ENCODE data around the gene SLC25A21.
"Not testable (repeated sequence)": the region's sequence is repeated elsewhere in the genome, so short reads cannot be mapped to it uniquely, and the experiment has no call there.

SLC25A21 gene

GRCh38 chr14:37162307-37162706 lies 10.1 kb downstream of the SLC25A21 start:
- H3K4ac ChIP-seq (ENCODE audit: low read depth, low read length); H3K27ac ChIP-seq (ENCODE audit: low read depth, low read length); H3K56ac ChIP-seq (ENCODE audit: low read length); H2BK15ac ChIP-seq (replicated peaks; ENCODE audit: low read depth); H3K36me3 ChIP-seq (ENCODE audit: control insufficient read depth, insufficient read depth, low read length); H2BK120ac ChIP-seq (ENCODE audit: low read depth, low read length); DNase-seq; H3K9ac ChIP-seq (ENCODE audit: low read length); H3K4me2 ChIP-seq (ENCODE audit: low read length); H3K4me3 ChIP-seq (ENCODE audit: low read length); H3K23ac ChIP-seq (ENCODE audit: low read length); H4K5ac ChIP-seq (ENCODE audit: low read length); H3K79me1 ChIP-seq (ENCODE audit: low read length); H3K4me1 ChIP-seq (ENCODE audit: control insufficient read depth, low read depth, low read length); H4K8ac ChIP-seq (ENCODE audit: low read depth, low read length); H2AK5ac ChIP-seq (ENCODE audit: low read length); H3K18ac ChIP-seq (ENCODE audit: low read length); H3K27me3 ChIP-seq (ENCODE audit: insufficient read depth, low read length, poor library complexity); H3K79me2 ChIP-seq (ENCODE audit: control insufficient read depth, insufficient read depth, low read length); H2BK5ac ChIP-seq (ENCODE audit: low read length): not testable (repeated sequence)
- WGBS (ENCODE audit: extremely low coverage, insufficient coverage, low lambda C conversion rate), result no CpG with 5 or more reads among the region's 2 CpGs

- no peak overlapping the region for H3K4me3 ChIP-seq (ENCODE audit: low read length)
- H3K79me2 ChIP-seq (ENCODE audit: control insufficient read depth, insufficient read depth, low read length), result no peaks in the 10 kb centered on the region
- no peak overlapping the region for H3K9ac ChIP-seq (ENCODE audit: low read length)
- no peak overlapping the region for H2BK5ac ChIP-seq (ENCODE audit: low read length)
- H4K5ac ChIP-seq (ENCODE audit: low read length), result no peak overlapping the region
- no peak overlapping the region for H3K4ac ChIP-seq (ENCODE audit: low read depth, low read length)
- no peaks in the 10 kb centered on the region for H3K27me3 ChIP-seq (ENCODE audit: insufficient read depth, low read length, poor library complexity)
- H2AK5ac ChIP-seq (ENCODE audit: low read length), result no peak overlapping the region
- no peak overlapping the region for H3K18ac ChIP-seq (ENCODE audit: low read length)
- WGBS (ENCODE audit: extremely low coverage, insufficient coverage, low lambda C conversion rate), result no CpG with 5 or more reads among the region's 2 CpGs
- no peaks in the 10 kb centered on the region for H3K4me1 ChIP-seq (ENCODE audit: control insufficient read depth, low read depth, low read length)
- H3K56ac ChIP-seq (ENCODE audit: low read length), result no peak overlapping the region
- H2BK120ac ChIP-seq (ENCODE audit: low read depth, low read length), result no peak overlapping the region
- no peak overlapping the region for H3K27ac ChIP-seq (ENCODE audit: low read depth, low read length)
- H3K4me2 ChIP-seq (ENCODE audit: low read length), result no peak overlapping the region
- no peaks in the 10 kb centered on the region for H3K36me3 ChIP-seq (ENCODE audit: control insufficient read depth, insufficient read depth, low read length)
- DNase-seq, result no peak
- no peak overlapping the region for H4K8ac ChIP-seq (ENCODE audit: low read depth, low read length)
- H3K79me1 ChIP-seq (ENCODE audit: low read length), result no peaks in the 10 kb centered on the region
- no peak overlapping the region for H2BK15ac ChIP-seq (replicated peaks; ENCODE audit: low read depth)
- no peak overlapping the region for H3K23ac ChIP-seq (ENCODE audit: low read length)
Measured at GRCh38 chr14:37157987-37158386, 14.4 kb downstream of the SLC25A21 start.

- H3K4ac ChIP-seq (ENCODE audit: low read depth, low read length), result no peak overlapping the region
- no peaks in the 10 kb centered on the region for H3K79me1 ChIP-seq (ENCODE audit: low read length)
- H3K79me2 ChIP-seq (ENCODE audit: control insufficient read depth, insufficient read depth, low read length), result no peaks in the 10 kb centered on the region
- no CpG with 5 or more reads among the region's 5 CpGs for WGBS (ENCODE audit: extremely low coverage, insufficient coverage, low lambda C conversion rate)
- no peak overlapping the region for H2AK5ac ChIP-seq (ENCODE audit: low read length)
- no peak overlapping the region for H4K5ac ChIP-seq (ENCODE audit: low read length)
- H3K27me3 ChIP-seq (ENCODE audit: insufficient read depth, low read length, poor library complexity), result no peaks in the 10 kb centered on the region
- DNase-seq, result no peak
- no peak overlapping the region for H3K23ac ChIP-seq (ENCODE audit: low read length)
- no peak overlapping the region for H2BK5ac ChIP-seq (ENCODE audit: low read length)
- no peak overlapping the region for H3K4me2 ChIP-seq (ENCODE audit: low read length)
- H3K27ac ChIP-seq (ENCODE audit: low read depth, low read length), result no peak overlapping the region
- no peak overlapping the region for H4K8ac ChIP-seq (ENCODE audit: low read depth, low read length)
- H3K4me3 ChIP-seq (ENCODE audit: low read length), result no peak overlapping the region
- no peak overlapping the region for H2BK15ac ChIP-seq (replicated peaks; ENCODE audit: low read depth)
- H3K18ac ChIP-seq (ENCODE audit: low read length), result no peak overlapping the region
- H3K9ac ChIP-seq (ENCODE audit: low read length), result no peak overlapping the region
- H3K4me1 ChIP-seq (ENCODE audit: control insufficient read depth, low read depth, low read length), result no peaks in the 10 kb centered on the region
- no peak overlapping the region for H2BK120ac ChIP-seq (ENCODE audit: low read depth, low read length)
- H3K36me3 ChIP-seq (ENCODE audit: control insufficient read depth, insufficient read depth, low read length), result no peaks in the 10 kb centered on the region
- no peak overlapping the region for H3K56ac ChIP-seq (ENCODE audit: low read length)
Measured at GRCh38 chr14:37153483-37153882, 18.9 kb downstream of the SLC25A21 start.

- Histone ChIP-seq H3K56ac (ENCODE audit: low read length) (no peak overlapping the region), H3K27me3 (ENCODE audit: insufficient read depth, low read length, poor library complexity) (no peaks in the 10 kb centered on the region), H3K9ac (ENCODE audit: low read length) (no peak overlapping the region), H2BK15ac (replicated peaks; ENCODE audit: low read depth) (no peak overlapping the region), H3K4me3 (ENCODE audit: low read length) (no peak overlapping the region), H4K8ac (ENCODE audit: low read depth, low read length) (no peak overlapping the region), H3K4me1 (ENCODE audit: control insufficient read depth, low read depth, low read length) (no peaks in the 10 kb centered on the region), H3K79me1 (ENCODE audit: low read length) (no peaks in the 10 kb centered on the region), H2BK120ac (ENCODE audit: low read depth, low read length) (no peak overlapping the region), H3K79me2 (ENCODE audit: control insufficient read depth, insufficient read depth, low read length) (no peaks in the 10 kb centered on the region), H3K18ac (ENCODE audit: low read length) (no peak overlapping the region), H2BK5ac (ENCODE audit: low read length) (no peak overlapping the region), H3K23ac (ENCODE audit: low read length) (no peak overlapping the region), H3K27ac (ENCODE audit: low read depth, low read length) (no peak overlapping the region), H3K4me2 (ENCODE audit: low read length) (no peak overlapping the region), H3K36me3 (ENCODE audit: control insufficient read depth, insufficient read depth, low read length) (no peaks in the 10 kb centered on the region), H4K5ac (ENCODE audit: low read length) (no peak overlapping the region), H3K4ac (ENCODE audit: low read depth, low read length) (no peak overlapping the region), H2AK5ac (ENCODE audit: low read length) (no peak overlapping the region)
- WGBS (ENCODE audit: extremely low coverage, insufficient coverage, low lambda C conversion rate), result no CpG with 5 or more reads among the region's 1 CpG
- DNase-seq, result no peak
Measured at GRCh38 chr14:37153005-37153404, 19.4 kb downstream of the SLC25A21 start.

GRCh38 chr14:37150414-37150813 lies 22.0 kb downstream of the SLC25A21 start:
- Histone ChIP-seq H3K27me3 (ENCODE audit: insufficient read depth, low read length, poor library complexity) (no peaks in the 10 kb centered on the region), H3K4me2 (ENCODE audit: low read length) (no peak overlapping the region), H3K4me3 (ENCODE audit: low read length) (no peak overlapping the region), H3K27ac (ENCODE audit: low read depth, low read length) (no peak overlapping the region), H3K79me1 (ENCODE audit: low read length) (no peaks in the 10 kb centered on the region), H3K23ac (ENCODE audit: low read length) (no peak overlapping the region), H3K4me1 (ENCODE audit: control insufficient read depth, low read depth, low read length) (no peaks in the 10 kb centered on the region), H3K36me3 (ENCODE audit: control insufficient read depth, insufficient read depth, low read length) (no peaks in the 10 kb centered on the region), H2BK15ac (replicated peaks; ENCODE audit: low read depth) (no peak overlapping the region), H2AK5ac (ENCODE audit: low read length) (no peak overlapping the region), H3K79me2 (ENCODE audit: control insufficient read depth, insufficient read depth, low read length) (no peaks in the 10 kb centered on the region), H4K8ac (ENCODE audit: low read depth, low read length) (no peak overlapping the region), H4K5ac (ENCODE audit: low read length) (no peak overlapping the region), H3K4ac (ENCODE audit: low read depth, low read length) (no peak overlapping the region), H3K18ac (ENCODE audit: low read length) (no peak overlapping the region), H3K9ac (ENCODE audit: low read length) (no peak overlapping the region), H2BK5ac (ENCODE audit: low read length) (no peak overlapping the region), H3K56ac (ENCODE audit: low read length) (no peak overlapping the region), H2BK120ac (ENCODE audit: low read depth, low read length) (no peak overlapping the region)
- peak; percentile 40 for DNase-seq
- WGBS (ENCODE audit: extremely low coverage, insufficient coverage, low lambda C conversion rate), result no CpG with 5 or more reads among the region's 3 CpGs

- H2BK120ac ChIP-seq (ENCODE audit: low read depth, low read length), result no peak overlapping the region
- H3K9ac ChIP-seq (ENCODE audit: low read length), result no peak overlapping the region
- DNase-seq, result peak; percentile 97
- H3K79me2 ChIP-seq (ENCODE audit: control insufficient read depth, insufficient read depth, low read length), result no peaks in the 10 kb centered on the region
- H3K4ac ChIP-seq (ENCODE audit: low read depth, low read length), result no peak overlapping the region
- H3K4me2 ChIP-seq (ENCODE audit: low read length), result no peak overlapping the region
- no peak overlapping the region for H4K5ac ChIP-seq (ENCODE audit: low read length)
- no peaks in the 10 kb centered on the region for H3K79me1 ChIP-seq (ENCODE audit: low read length)
- no peak overlapping the region for H2BK5ac ChIP-seq (ENCODE audit: low read length)
- H2AK5ac ChIP-seq (ENCODE audit: low read length), result no peak overlapping the region
- H3K56ac ChIP-seq (ENCODE audit: low read length), result no peak overlapping the region
- no peak overlapping the region for H3K4me3 ChIP-seq (ENCODE audit: low read length)
- no CpG with 5 or more reads among the region's 1 CpG for WGBS (ENCODE audit: extremely low coverage, insufficient coverage, low lambda C conversion rate)
- no peak overlapping the region for H3K27ac ChIP-seq (ENCODE audit: low read depth, low read length)
- H4K8ac ChIP-seq (ENCODE audit: low read depth, low read length), result no peak overlapping the region
- H2BK15ac ChIP-seq (replicated peaks; ENCODE audit: low read depth), result no peak overlapping the region
- no peak overlapping the region for H3K23ac ChIP-seq (ENCODE audit: low read length)
- no peaks in the 10 kb centered on the region for H3K4me1 ChIP-seq (ENCODE audit: control insufficient read depth, low read depth, low read length)
- no peaks in the 10 kb centered on the region for H3K36me3 ChIP-seq (ENCODE audit: control insufficient read depth, insufficient read depth, low read length)
- no peaks in the 10 kb centered on the region for H3K27me3 ChIP-seq (ENCODE audit: insufficient read depth, low read length, poor library complexity)
- H3K18ac ChIP-seq (ENCODE audit: low read length), result peak overlapping the region; percentile 68
Measured at GRCh38 chr14:37147310-37147880, 25.0 kb downstream of the SLC25A21 start.
